ENCODE results near the gene MRPL46. TPM values are rescaled to one million over a fixed set of nuclear protein-coding genes. Genes with fewer than 3 reads are reported as not detected.

MRPL46 gene
- 11.3 and 16.1 TPM in 2 replicates for total RNA-seq

DNA sequence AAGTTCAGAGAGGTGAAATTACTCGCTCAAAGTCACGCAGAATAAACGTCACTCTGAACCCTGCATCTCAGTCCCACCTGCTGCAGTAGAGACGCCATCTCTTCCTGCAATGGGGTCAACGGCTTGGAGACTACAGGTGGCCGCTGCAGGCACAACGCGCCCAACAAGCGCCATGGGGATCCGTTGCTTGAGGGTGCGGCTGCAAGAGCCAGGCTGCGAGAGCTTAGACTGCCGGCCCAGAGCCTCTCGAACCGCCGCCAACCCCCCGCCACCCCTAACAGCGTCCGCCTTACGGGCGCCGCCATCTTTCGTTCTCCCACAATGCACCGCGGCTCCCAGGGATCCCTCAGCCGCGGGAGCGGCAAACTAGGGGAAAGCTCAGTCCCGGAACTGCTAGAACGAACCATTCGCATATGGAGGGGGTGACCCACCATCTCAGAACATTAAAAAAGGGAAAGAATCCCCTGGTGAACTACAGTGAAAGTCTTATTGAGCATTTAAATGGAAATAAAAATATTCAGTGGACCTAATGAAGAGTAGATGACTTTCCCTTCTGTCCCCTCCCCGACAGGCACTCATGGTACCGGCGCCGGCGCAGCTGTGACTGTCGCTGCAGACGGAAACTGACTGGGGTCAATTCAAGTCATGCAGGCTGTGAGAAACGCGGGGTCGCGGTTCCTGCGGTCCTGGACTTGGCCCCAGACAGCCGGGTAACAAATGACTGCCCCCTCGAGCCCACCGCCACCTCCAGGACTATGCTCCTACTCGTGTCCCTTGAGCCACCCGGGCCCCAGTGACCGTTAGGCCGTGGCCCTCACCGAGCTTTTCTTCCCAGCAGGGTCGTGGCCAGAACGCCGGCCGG is at the start of gene MRPL46, which contains the start of gene MRPS11:
TSS of gene MRPL46 (minus strand) at position 316 of the 862 bp plus-strand sequence. CDS start at position 305, 11 bp downstream.
TSS of gene MRPS11 (plus strand) at position 636 of the 862 bp plus-strand sequence. CDS start at position 646, 10 bp downstream.

Other genes starting within 250 kb of the MRPL46 start
- gene NTRK3, start 210.6 kb downstream of the MRPL46 start, total RNA-seq = 0.19 and 3.1 TPM in 2 replicates
- gene MRPS11, start 320 bp upstream of the MRPL46 start, total RNA-seq = 10.1 and 44.5 TPM in 2 replicates
- gene DET1, start 79.3 kb upstream of the MRPL46 start, total RNA-seq = 4.2 and 5.6 TPM in 2 replicates
- gene AEN, start 154.0 kb upstream of the MRPL46 start, total RNA-seq = 54.7 and 99.3 TPM in 2 replicates
- 3.7 and 10.7 TPM in 2 replicates for gene ISG20, start 171.6 kb upstream of the MRPL46 start, total RNA-seq

Measured in regular cardiac myocyte (primary cell).